A549 treated with dexamethasone at 1 μM for 4 hours (cell line): ENCODE results near the gene OSGEP. TPM values are rescaled to one million over a fixed set of nuclear protein-coding genes. Genes with fewer than 3 reads are reported as not detected.

Source experiments
- total RNA-seq: library from RNA; stranded (reverse); fragments of 200-300 nt; extraction: Qiagen RNA extraction; gene quantifications from 5 replicates; pipeline ENCODE4 v1.2.3, GENCODE V29; 2022

The OSGEP gene
- 19.5 to 24.1 TPM (median 23.7 TPM) in 5 replicates for total RNA-seq

GRCh38 chr14:20454516-20455354, at the start of gene OSGEP, which contains the start of gene APEX1:
OSGEP (minus strand) TSS chr14:20454812; CDS start chr14:20454683, 129 bp downstream.
APEX1 (plus strand) TSS chr14:20455226; CDS start chr14:20455646, 420 bp downstream.

GRCh38 chr14:20469242-20469889, 14.8 kb upstream of the OSGEP start, which contains the start of gene PNP:
PNP (plus strand) TSS chr14:20469406; CDS start chr14:20469525, 119 bp downstream.

GRCh38 chr14:20461225-20462141, 6.9 kb upstream of the OSGEP start, which contains the start of gene PIP4P1:
PIP4P1 (minus strand) TSS chr14:20461434; CDS start chr14:20461325, 109 bp downstream.

GRCh38 chr14:20435582-20436362, 18.8 kb downstream of the OSGEP start, which contains the start of gene KLHL33:
KLHL33 (minus strand) TSS chr14:20436166; CDS start chr14:20435811, 355 bp downstream.

GRCh38 chr14:20412876-20413743, 41.5 kb downstream of the OSGEP start, which contains the start of gene TEP1:
TEP1 (minus strand) TSS chr14:20413501; CDS start chr14:20408439, 5,062 bp downstream.

Other genes with a start within 250 kb of the OSGEP start
- not detected in 5 replicates for gene OR11H6, start 231.1 kb downstream of the OSGEP start, total RNA-seq
- not detected in 5 replicates for gene OR11H7, start 225.8 kb downstream of the OSGEP start, total RNA-seq
- gene OR11H4, start 215.5 kb downstream of the OSGEP start, total RNA-seq: not detected in 5 replicates
- gene TTC5, start 148.9 kb downstream of the OSGEP start, total RNA-seq: 15.4 to 24.7 TPM (median 18.6 TPM) in 5 replicates
- 34.9 to 47.1 TPM (median 38.8 TPM) in 5 replicates for gene CCNB1IP1, start 121.5 kb downstream of the OSGEP start, total RNA-seq
- gene PARP2, start 111.2 kb downstream of the OSGEP start, total RNA-seq: 18.3 to 20.7 TPM (median 20.1 TPM) in 5 replicates
- gene TEP1, start 41.3 kb downstream of the OSGEP start, total RNA-seq: 6.6 to 12.1 TPM (median 10.0 TPM) in 5 replicates
- 0.01 TPM in 1 of 5 replicates, not detected in the others for gene KLHL33, start 18.6 kb downstream of the OSGEP start, total RNA-seq
- gene APEX1, start 414 bp upstream of the OSGEP start, total RNA-seq: 251 to 268 TPM (median 260 TPM) in 5 replicates
- 25.5 to 35.2 TPM (median 29.2 TPM) in 5 replicates for gene PIP4P1, start 6.6 kb upstream of the OSGEP start, total RNA-seq
- gene PNP, start 14.6 kb upstream of the OSGEP start, total RNA-seq: 130 to 164 TPM (median 132 TPM) in 5 replicates
- gene RNASE10, start 50.7 kb upstream of the OSGEP start, total RNA-seq: 0.15 to 0.33 TPM (median 0.22 TPM) in 5 replicates
- not detected in 5 replicates for gene RNASE9, start 106.2 kb upstream of the OSGEP start, total RNA-seq
- gene RNASE11, start 133.2 kb upstream of the OSGEP start, total RNA-seq: not detected in 5 replicates
- gene RNASE12, start 136.6 kb upstream of the OSGEP start, total RNA-seq: not detected in 5 replicates
- gene OR6S1, start 186.9 kb upstream of the OSGEP start, total RNA-seq: not detected in 5 replicates
- gene RNASE4, start 229.7 kb upstream of the OSGEP start, total RNA-seq: 5.4 to 9.5 TPM (median 8.4 TPM) in 5 replicates
- gene ANG, start 234.0 kb upstream of the OSGEP start, total RNA-seq: 7.0 to 11.3 TPM (median 9.3 TPM) in 5 replicates